GM12878 (cell line): ENCODE data around the gene MICAL3.

Experiments used
- MXI1 ChIP-seq: fragments of 150-350 bp; IDR thresholded peaks from 2 replicates; pipeline ENCODE4 v1.6.1; 2011; ENCODE audit warnings: low read depth, mild to moderate bottlenecking, inconsistent platforms, low read length, improper control_type of control experiment
- NR2C1 ChIP-seq: fragments of 450-650 bp; IDR thresholded peaks from 2 replicates; pipeline ENCODE4 v1.6.1; 2017; ENCODE audit warnings: antibody characterized with exemption, mild to moderate bottlenecking, moderate library complexity
- POLR2A ChIP-seq: IDR thresholded peaks from 2 replicates; pipeline ENCODE4 v1.6.1; 2011; ENCODE audit warnings: low read depth, mild to moderate bottlenecking, low read length
- TAF1 ChIP-seq: IDR thresholded peaks from 2 replicates; pipeline ENCODE4 v1.6.1; 2011; ENCODE audit warnings: mild to moderate bottlenecking, low read depth, low read length, borderline replicate concordance
- TF ChIP-seq, protein P1 (sequence below), 3 experiments: IDR thresholded peaks in 2 of 3; conservative IDR thresholded peaks in 1 of 3; 2 replicates each; pipeline ENCODE4 v1.5.1; 2011; ENCODE audit warnings: low read depth in 3 of 3, low read length in 3 of 3, mild to moderate bottlenecking in 3 of 3, control low read depth in 2 of 3, moderate library complexity in 2 of 3, inconsistent platforms in 1 of 3, mixed read lengths in 1 of 3; ENCODE audit not compliant: control insufficient read depth in 2 of 3, insufficient read depth in 1 of 3; ENCODE audit errors: extremely low read depth in 1 of 3
- TF ChIP-seq, protein P2 (sequence below): IDR thresholded peaks from 2 replicates; pipeline ENCODE4 v1.6.1; 2011; ENCODE audit warnings: low read depth, low read length, improper control_type of control experiment, borderline replicate concordance

DNA sequence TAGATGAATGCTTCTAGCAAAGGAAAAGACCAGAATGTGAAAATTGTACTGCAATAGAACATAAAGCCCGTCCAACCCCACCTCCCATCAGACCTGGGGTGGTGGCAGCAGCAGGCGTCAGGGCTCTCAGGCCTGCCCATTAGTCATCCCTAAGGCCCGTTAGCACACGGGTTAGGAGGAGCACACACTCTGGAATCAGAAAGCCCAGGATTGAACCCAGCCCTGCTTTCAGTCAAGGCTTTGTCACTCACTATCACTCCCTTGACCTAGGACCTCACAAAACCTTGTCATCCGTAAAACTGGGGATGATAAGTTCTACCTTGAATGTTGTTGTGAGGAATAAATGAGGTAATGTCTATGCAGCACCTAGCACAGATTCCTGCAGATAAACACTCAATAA lies 26.9 kb downstream of the MICAL3 start:
- TF ChIP-seq POLR2A (no peak), MXI1 (no peak), NR2C1 (no peak), TAF1 (no peak)
- TF ChIP-seq, protein P1, sequence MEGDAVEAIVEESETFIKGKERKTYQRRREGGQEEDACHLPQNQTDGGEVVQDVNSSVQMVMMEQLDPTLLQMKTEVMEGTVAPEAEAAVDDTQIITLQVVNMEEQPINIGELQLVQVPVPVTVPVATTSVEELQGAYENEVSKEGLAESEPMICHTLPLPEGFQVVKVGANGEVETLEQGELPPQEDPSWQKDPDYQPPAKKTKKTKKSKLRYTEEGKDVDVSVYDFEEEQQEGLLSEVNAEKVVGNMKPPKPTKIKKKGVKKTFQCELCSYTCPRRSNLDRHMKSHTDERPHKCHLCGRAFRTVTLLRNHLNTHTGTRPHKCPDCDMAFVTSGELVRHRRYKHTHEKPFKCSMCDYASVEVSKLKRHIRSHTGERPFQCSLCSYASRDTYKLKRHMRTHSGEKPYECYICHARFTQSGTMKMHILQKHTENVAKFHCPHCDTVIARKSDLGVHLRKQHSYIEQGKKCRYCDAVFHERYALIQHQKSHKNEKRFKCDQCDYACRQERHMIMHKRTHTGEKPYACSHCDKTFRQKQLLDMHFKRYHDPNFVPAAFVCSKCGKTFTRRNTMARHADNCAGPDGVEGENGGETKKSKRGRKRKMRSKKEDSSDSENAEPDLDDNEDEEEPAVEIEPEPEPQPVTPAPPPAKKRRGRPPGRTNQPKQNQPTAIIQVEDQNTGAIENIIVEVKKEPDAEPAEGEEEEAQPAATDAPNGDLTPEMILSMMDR (IDR thresholded peaks at IDR 0.05 in 2 of 3, conservative IDR thresholded peaks at IDR 0.05 in 1 of 3; ENCODE audit: control insufficient read depth in 2 of 3, extremely low read depth in 1 of 3, insufficient read depth in 1 of 3, low read depth in 3 of 3, low read length in 3 of 3): no peak
- TF ChIP-seq, protein P2, sequence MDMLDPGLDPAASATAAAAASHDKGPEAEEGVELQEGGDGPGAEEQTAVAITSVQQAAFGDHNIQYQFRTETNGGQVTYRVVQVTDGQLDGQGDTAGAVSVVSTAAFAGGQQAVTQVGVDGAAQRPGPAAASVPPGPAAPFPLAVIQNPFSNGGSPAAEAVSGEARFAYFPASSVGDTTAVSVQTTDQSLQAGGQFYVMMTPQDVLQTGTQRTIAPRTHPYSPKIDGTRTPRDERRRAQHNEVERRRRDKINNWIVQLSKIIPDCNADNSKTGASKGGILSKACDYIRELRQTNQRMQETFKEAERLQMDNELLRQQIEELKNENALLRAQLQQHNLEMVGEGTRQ: no peak
